ENCODE data around the gene SHC1.

The SHC1 gene

GRCh38 chr1:154956544-154956941, 14.0 kb downstream of the SHC1 start:
- DNase-seq (ENCODE audit: low read depth) = no peak

- peak; percentile 73 for DNase-seq (ENCODE audit: low read depth)
Measured at GRCh38 chr1:154955718-154956543, 14.6 kb downstream of the SHC1 start, which contains the start of gene PBXIP1. TSS of gene PBXIP1 (minus strand) at chr1:154956099. CDS start at chr1:154953721, 2,378 bp downstream.

- DNase-seq (ENCODE audit: low read depth) = peak; percentile 98
Measured at GRCh38 chr1:154955039-154955717, 15.4 kb downstream of the SHC1 start.

- DNase-seq (ENCODE audit: low read depth) = no peak
Measured at GRCh38 chr1:154954541-154954940, 16.0 kb downstream of the SHC1 start.

- no peak for DNase-seq (ENCODE audit: low read depth)
Measured at GRCh38 chr1:154953611-154954038, 16.9 kb downstream of the SHC1 start.

GRCh38 chr1:154952664-154953063, 17.9 kb downstream of the SHC1 start:
- DNase-seq (ENCODE audit: low read depth) = no peak

GRCh38 chr1:154951901-154952657, 18.5 kb downstream of the SHC1 start:
- DNase-seq (ENCODE audit: low read depth) = peak; percentile 78

- DNase-seq (ENCODE audit: low read depth) = no peak
Measured at GRCh38 chr1:154948079-154948478, 22.5 kb downstream of the SHC1 start.

GRCh38 chr1:154945962-154946850, 24.3 kb downstream of the SHC1 start:
- DNase-seq (ENCODE audit: low read depth) = no peak

- DNase-seq (ENCODE audit: low read depth) = no peak
Measured at GRCh38 chr1:154945160-154945961, 25.2 kb downstream of the SHC1 start.

GRCh38 chr1:154944401-154945159, 26.0 kb downstream of the SHC1 start:
- no peak for DNase-seq (ENCODE audit: low read depth)

GRCh38 chr1:154943649-154944400, 26.7 kb downstream of the SHC1 start:
- no peak for DNase-seq (ENCODE audit: low read depth)

GRCh38 chr1:154941333-154942013, 29.1 kb downstream of the SHC1 start:
- DNase-seq (ENCODE audit: low read depth) = no peak

GRCh38 chr1:154940651-154941194, 29.8 kb downstream of the SHC1 start:
- no peak for DNase-seq (ENCODE audit: low read depth)

GRCh38 chr1:154940213-154940560, 30.4 kb downstream of the SHC1 start:
- DNase-seq (ENCODE audit: low read depth) = no peak

- no peak for DNase-seq (ENCODE audit: low read depth)
Measured at GRCh38 chr1:154938604-154939399, 31.7 kb downstream of the SHC1 start.

GRCh38 chr1:154937988-154938386, 32.6 kb downstream of the SHC1 start:
- no peak for DNase-seq (ENCODE audit: low read depth)
